Measurements from ENCODE around the gene FBRSL1. TPM values are rescaled to one million over a fixed set of nuclear protein-coding genes. Genes with fewer than 3 reads are reported as not detected.

FBRSL1 gene
- total and polyA plus RNA-seq, 2 of the 8 experiments (the other 6 are each of a cell fraction or from before 2014, with no cell fraction given) = 18.4 to 109 TPM

- TF ChIP-seq CHD7 (IDR thresholded peaks at IDR 0.05; ENCODE audit: insufficient replicate concordance, low read length) (no peak), TCF12 (IDR thresholded peaks at IDR 0.05; ENCODE audit: low read depth, low read length) (no peak), FOSL1 (IDR thresholded peaks at IDR 0.05; ENCODE audit: insufficient read depth, low read depth, low read length) (no peak), SP1 (IDR thresholded peaks at IDR 0.05; ENCODE audit: low read depth, low read length) (no peak)
Observed at GRCh38 chr12:132556216-132556615, 66.3 kb downstream of the FBRSL1 start (continued).
